Astrocyte of the hippocampus (primary cell): ENCODE results near the gene ZNF791.
"Not testable (repeated sequence)": the region's sequence is repeated elsewhere in the genome, so short reads cannot be mapped to it uniquely, and the experiment has no call there.

Experiments used
- DNase-seq: peaks from one replicate; pipeline ENCODE4 v3.0.0; 2011; ENCODE audit warnings: low read depth, low spot score

The ZNF791 gene

GRCh38 chr19:12629215-12629614, 18.5 kb downstream of the ZNF791 start:
- no peak for DNase-seq

GRCh38 chr19:12636631-12637030, 25.9 kb downstream of the ZNF791 start:
- DNase-seq, result no peak

- no peak for DNase-seq
Observed at GRCh38 chr19:12638611-12639182, 28.0 kb downstream of the ZNF791 start.

- DNase-seq, result peak; percentile 92
Observed at GRCh38 chr19:12639901-12640613, 29.3 kb downstream of the ZNF791 start.

GRCh38 chr19:12641456-12641855, 30.7 kb downstream of the ZNF791 start:
- DNase-seq, result no peak

- no peak for DNase-seq
Observed at GRCh38 chr19:12642506-12642905, 31.8 kb downstream of the ZNF791 start.

- DNase-seq, result not testable (repeated sequence)
Observed at GRCh38 chr19:12643716-12644115, 33.0 kb downstream of the ZNF791 start.

GRCh38 chr19:12646551-12646950, 35.8 kb downstream of the ZNF791 start:
- no peak for DNase-seq

- no peak for DNase-seq
Observed at GRCh38 chr19:12647047-12647446, 36.3 kb downstream of the ZNF791 start.

GRCh38 chr19:12647490-12648071, 36.9 kb downstream of the ZNF791 start:
- peak; percentile 44 for DNase-seq

GRCh38 chr19:12648088-12648487, 37.4 kb downstream of the ZNF791 start:
- peak; percentile 31 for DNase-seq

- no peak for DNase-seq
Observed at GRCh38 chr19:12649941-12650340, 39.2 kb downstream of the ZNF791 start.

GRCh38 chr19:12652219-12652618, 41.5 kb downstream of the ZNF791 start:
- no peak for DNase-seq

- no peak for DNase-seq
Observed at GRCh38 chr19:12655546-12655945, 44.8 kb downstream of the ZNF791 start.

GRCh38 chr19:12656899-12657571, 46.3 kb downstream of the ZNF791 start:
- DNase-seq, result no peak

GRCh38 chr19:12657966-12658365, 47.2 kb downstream of the ZNF791 start:
- no peak for DNase-seq

GRCh38 chr19:12660980-12661379, 50.3 kb downstream of the ZNF791 start:
- no peak for DNase-seq

GRCh38 chr19:12664406-12665280, 53.9 kb downstream of the ZNF791 start:
- DNase-seq, result no peak

GRCh38 chr19:12665281-12665573, 54.5 kb downstream of the ZNF791 start:
- no peak for DNase-seq

GRCh38 chr19:12665671-12666264, 55.0 kb downstream of the ZNF791 start:
- DNase-seq, result no peak

GRCh38 chr19:12666265-12667048, 55.7 kb downstream of the ZNF791 start, which contains the start of the genes MAN2B1 and WDR83:
TSS of gene MAN2B1 (minus strand) at chr19:12666742. CDS start at chr19:12666701, 41 bp downstream.
TSS of gene WDR83 (plus strand) at chr19:12666807. CDS start at chr19:12669791, 2,984 bp downstream.
- DNase-seq, result peak; percentile 91
